ENCODE measurements around the gene NOC2L. TPM values are rescaled to one million over a fixed set of nuclear protein-coding genes. Genes with fewer than 3 reads are reported as not detected.

Gene NOC2L
- total and polyA plus RNA-seq, 9 of the 15 experiments (the other 6 are each of a cell fraction or from before 2014, with no cell fraction given): 4.0 to 410 (median 200) TPM

GRCh38 chr1:998995-999724, 40.1 kb upstream of the NOC2L start (continued):
- TF ChIP-seq ZSCAN29 (IDR thresholded peaks at IDR 0.05) (peak; percentile 95), SAP30 (IDR thresholded peaks at IDR 0.05; ENCODE audit: borderline replicate concordance, insufficient read depth, low read depth, low read length, poor library complexity, severe bottlenecking) (peak; percentile 56), ZKSCAN3 (CRISPR knock-in tag; IDR thresholded peaks at IDR 0.05) (no peak), VEZF1 (CRISPR knock-in tag; IDR thresholded peaks at IDR 0.05) (peak; percentile 43), ZNF431 (CRISPR knock-in tag; IDR thresholded peaks at IDR 0.05) (0 out of 2 replicates have a peak, but pooled peaks have one; percentile 51), E2F8 (IDR thresholded peaks at IDR 0.05; ENCODE audit: low read depth, partially characterized antibody) (no peak), RAD21 (CRISPR knock-in tag; conservative IDR thresholded peaks at IDR 0.05 in 1 of 2, IDR thresholded peaks at IDR 0.05 in 1 of 2) (peak in 1 of 2 experiments; percentile 39; a peak in 1 of 4 replicates), HES1 (IDR thresholded peaks at IDR 0.05; ENCODE audit: low read depth) (no peak), POLR2G (IDR thresholded peaks at IDR 0.05; ENCODE audit: low read depth, low read length) (peak; percentile 14; the same call in 1 of the 2 replicates), LARP7 (IDR thresholded peaks at IDR 0.05) (no peak), RB1 (IDR thresholded peaks at IDR 0.05; ENCODE audit: low read depth) (0 out of 2 replicates have a peak, but pooled peaks have one; percentile 50), CTBP1 (IDR thresholded peaks at IDR 0.05; ENCODE audit: borderline replicate concordance) (peak; percentile 88), CCNT2 (IDR thresholded peaks at IDR 0.05; ENCODE audit: borderline replicate concordance, extremely low read depth, insufficient read length, low read depth, low read length) (peak; percentile 67), DIDO1 (tag; IDR thresholded peaks at IDR 0.05; ENCODE audit: low read depth) (no peak), L3MBTL2 (IDR thresholded peaks at IDR 0.05) (peak; percentile 65), ZBTB43 (CRISPR knock-in tag; IDR thresholded peaks at IDR 0.05) (no peak), NONO (IDR thresholded peaks at IDR 0.05; ENCODE audit: low read depth in 2 of 2, low read length in 1 of 2) (peak in 1 of 2 experiments; percentile 62; a peak in 2 of 4 replicates), PHB (CRISPR knock-in tag; IDR thresholded peaks at IDR 0.05) (0 out of 2 replicates have a peak, but pooled peaks have one; percentile 39)
